HepG2 (cell line): ENCODE results near the gene WDR87. TPM values are rescaled to one million over a fixed set of nuclear protein-coding genes. Genes with fewer than 3 reads are reported as not detected.
A peak's percentile ranks its signal among the peaks of the same experiment; 100 is the strongest.

Experiments used
- FOSL2 ChIP-seq: sonication (generic); formaldehyde crosslinking; IDR thresholded peaks from 2 replicates; pipeline ENCODE4 v1.4.0; 2020; ENCODE audit warnings: missing genetic modification reagents
- GATA4 ChIP-seq: sonication (generic); IDR thresholded peaks from 2 replicates; pipeline ENCODE4 v1.6.1; 2016; ENCODE audit warnings: antibody characterized with exemption, low read depth, borderline replicate concordance
- HIC2 ChIP-seq: sonication (generic); formaldehyde crosslinking; IDR thresholded peaks from 2 replicates; pipeline ENCODE4 v1.9.0; 2022; ENCODE audit warnings: low read depth, missing genetic modification reagents
- LCORL ChIP-seq, 2 experiments: fragments of 450-650 bp in 1 of 2; sonication (generic) in 1 of 2; formaldehyde crosslinking in 1 of 2; IDR thresholded peaks; 2 replicates each; pipeline versions ENCODE4 v1.5.0 to v1.6.1; 2017 to 2020; ENCODE audit warnings: antibody characterized with exemption in 1 of 2, missing genetic modification reagents in 1 of 2
- MYNN ChIP-seq: sonication (generic); formaldehyde crosslinking; IDR thresholded peaks from 2 replicates; pipeline ENCODE4 v1.4.0; 2020; ENCODE audit warnings: mild to moderate bottlenecking, low read depth, missing genetic modification reagents
- NFE2L2 ChIP-seq: fragments of 150-350 bp; IDR thresholded peaks from 2 replicates; pipeline ENCODE4 v1.6.1; 2014; ENCODE audit warnings: low read length
- PTBP1 ChIP-seq: fragments of 200-400 bp; formaldehyde crosslinking; IDR thresholded peaks from 2 replicates; pipeline ENCODE4 v1.6.1; 2018; ENCODE audit warnings: low read length, low read depth; ENCODE audit not compliant: poor library complexity, severe bottlenecking
- TBX2 ChIP-seq: sonication (generic); formaldehyde crosslinking; IDR thresholded peaks from 2 replicates; pipeline ENCODE4 v1.5.0; 2020; ENCODE audit warnings: missing genetic modification reagents, mild to moderate bottlenecking, borderline replicate concordance
- TERF1 ChIP-seq: sonication (generic); formaldehyde crosslinking; IDR thresholded peaks from 2 replicates; pipeline ENCODE4 v1.8.0; 2022; ENCODE audit warnings: mild to moderate bottlenecking, missing genetic modification reagents, moderate library complexity
- TGIF2 ChIP-seq: IDR thresholded peaks from 2 replicates; pipeline ENCODE4 v1.6.1; 2016; ENCODE audit warnings: control low read depth, missing compliant biosample characterization
- ZBTB20 ChIP-seq: sonication (generic); formaldehyde crosslinking; IDR thresholded peaks from 2 replicates; pipeline ENCODE4 v1.8.1; 2023; ENCODE audit warnings: missing genetic modification reagents, low read depth, mild to moderate bottlenecking, borderline replicate concordance
- ZBTB33 ChIP-seq: sonication (generic); formaldehyde crosslinking; IDR thresholded peaks from 2 replicates; pipeline ENCODE4 v1.4.0; 2020; ENCODE audit warnings: missing genetic modification reagents
- ZKSCAN8 ChIP-seq: IDR thresholded peaks from 2 replicates; pipeline ENCODE4 v1.6.1; 2016; ENCODE audit warnings: borderline replicate concordance, missing genetic modification reagents, missing compliant biosample characterization
- ZNF207 ChIP-seq: fragments of 450-650 bp; IDR thresholded peaks from 2 replicates; pipeline ENCODE4 v1.6.1; 2016; ENCODE audit warnings: antibody characterized with exemption, borderline replicate concordance
- ZNF24 ChIP-seq: fragments of 450-650 bp; IDR thresholded peaks from 2 replicates; pipeline ENCODE4 v1.6.1; 2017; ENCODE audit warnings: antibody characterized with exemption, mild to moderate bottlenecking
- ZNF317 ChIP-seq: sonication (generic); formaldehyde crosslinking; IDR thresholded peaks from 2 replicates; pipeline ENCODE4 v1.5.0; 2020; ENCODE audit warnings: mild to moderate bottlenecking, missing genetic modification reagents
- ZNF34 ChIP-seq: sonication (generic); formaldehyde crosslinking; IDR thresholded peaks from 2 replicates; pipeline ENCODE4 v1.4.0; 2020; ENCODE audit warnings: mild to moderate bottlenecking, missing genetic modification reagents, borderline replicate concordance
- ZNF552 ChIP-seq: sonication (generic); formaldehyde crosslinking; IDR thresholded peaks from 2 replicates; pipeline ENCODE4 v1.9.0; 2022; ENCODE audit warnings: missing genetic modification reagents, mild to moderate bottlenecking, borderline replicate concordance
- ZNF570 ChIP-seq: sonication (generic); formaldehyde crosslinking; IDR thresholded peaks from 2 replicates; pipeline ENCODE4 v1.4.0; 2020; ENCODE audit warnings: mild to moderate bottlenecking, missing genetic modification reagents, borderline replicate concordance
- ZNF652 ChIP-seq: IDR thresholded peaks from 2 replicates; pipeline ENCODE4 v1.6.1; 2016; ENCODE audit warnings: low read depth, borderline replicate concordance
- ZNF839 ChIP-seq: sonication (generic); formaldehyde crosslinking; IDR thresholded peaks from 2 replicates; pipeline ENCODE4 v1.4.0; 2020; ENCODE audit warnings: missing genetic modification reagents, mild to moderate bottlenecking, borderline replicate concordance
- polyA plus RNA-seq, 8 experiments: library from polyadenylated mRNA; depleted of rRNA in 3 of 8; stranded (reverse) in 7 of 8; unstranded in 1 of 8; fragments of >200 nt; fragmentation: Illumina TruSeq in 4 of 8; extraction: Trizol in 4 of 8; gene quantifications; 2 replicates each; pipeline versions ENCODE4 v1.2.1 to v1.2.3, GENCODE V29; 2011 to 2016; ENCODE audit warnings: low read depth in 4 of 8, missing spikeins in 1 of 8, mixed read lengths in 1 of 8; ENCODE audit not compliant: insufficient read depth in 1 of 8
- total RNA-seq, 5 experiments: library from RNA; depleted of rRNA; stranded (reverse); fragments of >200 nt; fragmentation: Illumina TruSeq; extraction: Trizol; gene quantifications; 2 replicates each; pipeline ENCODE4 v1.2.3, GENCODE V29; 2016; ENCODE audit warnings: low read depth in 1 of 5
- TF ChIP-seq, protein P1 (sequence below): sonication (generic); formaldehyde crosslinking; IDR thresholded peaks from 2 replicates; pipeline ENCODE4 v1.5.1; 2020; ENCODE audit warnings: missing genetic modification reagents, mild to moderate bottlenecking, borderline replicate concordance
- TF ChIP-seq, protein P2 (sequence below): sonication (generic); formaldehyde crosslinking; IDR thresholded peaks from 2 replicates; pipeline ENCODE4 v1.5.0; 2020; ENCODE audit warnings: missing genetic modification reagents, mild to moderate bottlenecking, borderline replicate concordance

WDR87 gene
- total and polyA plus RNA-seq, 2 of the 13 experiments (the other 11 are each of a cell fraction or from before 2014, with no cell fraction given): not detected

DNA sequence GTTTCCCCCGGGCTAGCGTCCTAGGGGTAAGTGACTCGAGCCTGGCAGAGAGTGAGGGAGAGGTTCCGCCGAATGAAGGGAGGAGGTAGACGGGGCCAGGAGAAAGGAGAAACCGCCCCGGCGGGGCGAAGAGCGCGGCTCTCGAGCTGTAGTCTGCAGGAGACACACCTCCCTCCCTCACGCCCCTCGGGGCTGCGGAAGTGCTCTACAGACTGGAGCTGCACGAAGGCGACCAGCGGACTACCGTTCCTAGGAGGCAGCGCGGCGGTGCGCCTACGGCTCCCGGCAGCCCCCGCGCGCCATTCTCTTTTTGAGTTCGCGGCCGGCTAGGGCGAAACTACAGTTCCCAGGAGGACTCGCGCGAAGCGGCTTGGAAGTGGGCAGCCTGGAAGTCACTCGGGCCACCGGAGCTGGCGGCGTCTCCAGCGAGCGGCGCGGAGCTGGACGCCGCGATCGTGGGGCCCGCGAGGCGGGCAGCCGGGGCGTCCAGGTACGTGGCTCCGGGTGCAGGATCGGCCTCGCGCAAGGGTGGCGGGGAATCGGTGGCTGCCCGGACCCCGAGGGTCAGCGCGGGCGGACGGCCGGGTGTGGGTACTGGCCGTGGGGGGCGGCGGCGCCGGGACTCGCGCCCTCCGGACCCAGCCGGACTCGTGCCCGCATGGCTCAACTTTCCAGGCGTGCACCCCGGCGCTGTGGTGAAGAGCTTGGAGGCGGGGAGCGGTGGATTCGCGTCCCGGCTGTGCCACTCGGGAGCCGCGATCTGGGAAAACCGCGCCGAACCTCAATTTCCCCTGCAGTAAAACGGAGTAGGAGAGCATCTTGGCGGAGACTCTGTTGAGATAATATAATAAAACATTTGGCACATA, 708 bp upstream of the WDR87 start, which contains the start of gene SIPA1L3 (continued):
- no peak for TF ChIP-seq ZKSCAN8 (CRISPR knock-in tag)
- no peak for TF ChIP-seq ZBTB20 (CRISPR knock-in tag)
- TF ChIP-seq ZNF552: no peak
- no peak; the same call in 1 of the 2 replicates for TF ChIP-seq FOSL2 (CRISPR knock-in tag)
- TF ChIP-seq ZNF839: no peak
- TF ChIP-seq TERF1 (CRISPR knock-in tag): no peak
- TF ChIP-seq TBX2 (CRISPR knock-in tag): peak; percentile 17; the same call in 1 of the 2 replicates
- TF ChIP-seq TGIF2 (CRISPR knock-in tag): 0 out of 2 replicates have a peak, but pooled peaks have one; percentile 17
- TF ChIP-seq ZNF34 (CRISPR knock-in tag): no peak
- no peak for TF ChIP-seq ZNF570
- no peak for TF ChIP-seq GATA4
- TF ChIP-seq, protein P1, sequence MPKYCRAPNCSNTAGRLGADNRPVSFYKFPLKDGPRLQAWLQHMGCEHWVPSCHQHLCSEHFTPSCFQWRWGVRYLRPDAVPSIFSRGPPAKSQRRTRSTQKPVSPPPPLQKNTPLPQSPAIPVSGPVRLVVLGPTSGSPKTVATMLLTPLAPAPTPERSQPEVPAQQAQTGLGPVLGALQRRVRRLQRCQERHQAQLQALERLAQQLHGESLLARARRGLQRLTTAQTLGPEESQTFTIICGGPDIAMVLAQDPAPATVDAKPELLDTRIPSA (CRISPR knock-in tag): no peak
- TF ChIP-seq ZNF652 (CRISPR knock-in tag): no peak; the same call in 1 of the 2 replicates
- peak; percentile 6; the same call in 1 of the 2 replicates for TF ChIP-seq ZBTB33 (CRISPR knock-in tag)
- no peak for TF ChIP-seq PTBP1
- TF ChIP-seq ZNF317 (CRISPR knock-in tag): no peak
- no peak for TF ChIP-seq ZNF207
- no peak for TF ChIP-seq ZNF24
- no peak for TF ChIP-seq MYNN (CRISPR knock-in tag)
- TF ChIP-seq, protein P2, sequence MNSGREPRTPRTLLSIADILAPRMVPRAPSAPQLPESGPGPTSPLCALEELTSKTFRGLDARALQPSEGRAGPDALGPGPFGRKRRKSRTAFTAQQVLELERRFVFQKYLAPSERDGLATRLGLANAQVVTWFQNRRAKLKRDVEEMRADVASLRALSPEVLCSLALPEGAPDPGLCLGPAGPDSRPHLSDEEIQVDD (CRISPR knock-in tag): no peak
- TF ChIP-seq NFE2L2: no peak
- TF ChIP-seq HIC2: no peak; the same call in 1 of the 2 replicates
- TF ChIP-seq LCORL (IDR thresholded peaks at IDR 0.05): no peak
- TF ChIP-seq LCORL (CRISPR knock-in tag; IDR thresholded peaks at IDR 0.05): peak; percentile 73
